Measurements from ENCODE around the gene MICA. TPM values are rescaled to one million over a fixed set of nuclear protein-coding genes. Genes with fewer than 3 reads are reported as not detected.
"Not testable (repeated sequence)": the region's sequence is repeated elsewhere in the genome, so short reads cannot be mapped to it uniquely, and the experiment has no call there.

MICA gene
- total RNA-seq, 2 experiments from 2014 or later = 24.1 to 25.8 TPM

- Mint-ChIP-seq H3K4me1 (peaks cover 13% of the 10 kb centered on the region), H3K4me3 (peak overlapping the region; percentile 78), H3K27me3 (peaks cover 52% of the 10 kb centered on the region), H3K9me3 (no peaks in the 10 kb centered on the region), H3K36me3 (no peaks in the 10 kb centered on the region), H3K27ac (no peak overlapping the region)
- peak; percentile 99 for ATAC-seq (ENCODE audit: low read depth)
- DNase-seq = peak; percentile 93
- POLR2A ChIA-PET = interaction anchor here (0.9 to 5.2 kb wide), 7 partner anchors 9 to 169 kb away, joined by 3 to 25 read pairs (median 4); partner anchors contain the start of gene HLA-B
These were observed 36.5 kb upstream of the MICA start for GRCh38 chr6:31366693-31367470.

GRCh38 chr6:31368461-31368860 is 34.9 kb upstream of the MICA start:
- POLR2A ChIA-PET = interaction anchor here (2.9 to 5.2 kb wide), 2 partner anchors 96 to 171 kb away, joined by 12 to 25 read pairs; no protein-coding TSS in a partner anchor

GRCh38 chr6:31374118-31374517 is 29.3 kb upstream of the MICA start:
- H3K27ac Mint-ChIP-seq; DNase-seq; H3K4me1 Mint-ChIP-seq; POLR2A ChIA-PET; H3K9me3 Mint-ChIP-seq; H3K4me3 Mint-ChIP-seq; H3K36me3 Mint-ChIP-seq; ATAC-seq (ENCODE audit: low read depth): not testable (repeated sequence)
- peaks cover 24% of the 10 kb centered on the region for H3K27me3 Mint-ChIP-seq

More at GRCh38 chr6:31368461-31368860, 34.9 kb upstream of the MICA start:
- Mint-ChIP-seq H3K4me3 (no peak overlapping the region), H3K36me3 (no peaks in the 10 kb centered on the region), H3K27ac (no peak overlapping the region), H3K4me1 (peaks cover 17% of the 10 kb centered on the region), H3K9me3 (peaks cover 3% of the 10 kb centered on the region), H3K27me3 (peaks cover 47% of the 10 kb centered on the region)
- DNase-seq (no peak), ATAC-seq (ENCODE audit: low read depth) (no peak)

GRCh38 chr6:31375699-31376098 is 27.7 kb upstream of the MICA start:
- H3K9me3 Mint-ChIP-seq = peaks cover 3% of the 10 kb centered on the region
- ATAC-seq (ENCODE audit: low read depth) (no peak), DNase-seq (no peak)
- H3K4me1 Mint-ChIP-seq = peaks cover 4% of the 10 kb centered on the region
- H3K27ac Mint-ChIP-seq = no peak overlapping the region
- POLR2A ChIA-PET = no interaction called here
- H3K4me3 Mint-ChIP-seq = no peak overlapping the region
- peaks cover 14% of the 10 kb centered on the region for H3K27me3 Mint-ChIP-seq
- no peaks in the 10 kb centered on the region for H3K36me3 Mint-ChIP-seq

GRCh38 chr6:31377029-31377428 is 26.4 kb upstream of the MICA start:
- no peak for ATAC-seq (ENCODE audit: low read depth)
- H3K27me3 Mint-ChIP-seq = peaks cover 19% of the 10 kb centered on the region
- POLR2A ChIA-PET = no interaction called here

GRCh38 chr6:31378062-31378720 is 25.2 kb upstream of the MICA start:
- no peaks in the 10 kb centered on the region for H3K36me3 Mint-ChIP-seq
- POLR2A ChIA-PET = no interaction called here
- ATAC-seq (ENCODE audit: low read depth) (no peak), DNase-seq (no peak)
- H3K4me1 Mint-ChIP-seq = no peaks in the 10 kb centered on the region
- H3K4me3 Mint-ChIP-seq = no peak overlapping the region
- no peaks in the 10 kb centered on the region for H3K9me3 Mint-ChIP-seq
- H3K27ac Mint-ChIP-seq = no peak overlapping the region
- peaks cover 18% of the 10 kb centered on the region for H3K27me3 Mint-ChIP-seq

More at GRCh38 chr6:31377029-31377428, 26.4 kb upstream of the MICA start:
- no peak for DNase-seq
- Mint-ChIP-seq H3K4me3 (no peak overlapping the region), H3K36me3 (no peaks in the 10 kb centered on the region), H3K4me1 (peaks cover 2% of the 10 kb centered on the region), H3K27ac (no peak overlapping the region), H3K9me3 (peaks cover 2% of the 10 kb centered on the region)

GRCh38 chr6:31378721-31379103 is 24.7 kb upstream of the MICA start:
- H3K27ac Mint-ChIP-seq = no peak overlapping the region
- H3K9me3 Mint-ChIP-seq = no peaks in the 10 kb centered on the region
- peaks cover 18% of the 10 kb centered on the region for H3K27me3 Mint-ChIP-seq
- DNase-seq = no peak
- POLR2A ChIA-PET = no interaction called here
- no peak overlapping the region for H3K4me3 Mint-ChIP-seq
- H3K36me3 Mint-ChIP-seq = no peaks in the 10 kb centered on the region
- no peak for ATAC-seq (ENCODE audit: low read depth)
- no peaks in the 10 kb centered on the region for H3K4me1 Mint-ChIP-seq

- no peaks in the 10 kb centered on the region for H3K9me3 Mint-ChIP-seq
- ATAC-seq (ENCODE audit: low read depth) = no peak
- POLR2A ChIA-PET = interaction anchor here (0.7 kb wide), 1 partner anchor 21 kb away, joined by 4 read pairs; no protein-coding TSS in a partner anchor
- no peaks in the 10 kb centered on the region for H3K36me3 Mint-ChIP-seq
- no peak for DNase-seq
- H3K27ac Mint-ChIP-seq = no peak overlapping the region
- H3K4me1 Mint-ChIP-seq = no peaks in the 10 kb centered on the region
- H3K4me3 Mint-ChIP-seq = no peak overlapping the region
- H3K27me3 Mint-ChIP-seq = peaks cover 18% of the 10 kb centered on the region
These were observed 23.5 kb upstream of the MICA start for GRCh38 chr6:31379850-31380249.

GRCh38 chr6:31381666-31382065 is 21.7 kb upstream of the MICA start:
- no peaks in the 10 kb centered on the region for H3K4me1 Mint-ChIP-seq
- DNase-seq (no peak), ATAC-seq (ENCODE audit: low read depth) (no peak)
- H3K27ac Mint-ChIP-seq = no peak overlapping the region
- POLR2A ChIA-PET = no interaction called here
- peaks cover 18% of the 10 kb centered on the region for H3K27me3 Mint-ChIP-seq
- H3K9me3 Mint-ChIP-seq = no peaks in the 10 kb centered on the region
- H3K36me3 Mint-ChIP-seq = no peaks in the 10 kb centered on the region
- no peak overlapping the region for H3K4me3 Mint-ChIP-seq

- peaks cover 16% of the 10 kb centered on the region for H3K27me3 Mint-ChIP-seq
- DNase-seq (no peak), ATAC-seq (ENCODE audit: low read depth) (no peak)
- POLR2A ChIA-PET = interaction anchor here (0.8 kb wide), 1 partner anchor 17 kb away, joined by 3 read pairs; no protein-coding TSS in a partner anchor
- H3K4me3 Mint-ChIP-seq = no peak overlapping the region
- H3K27ac Mint-ChIP-seq = no peak overlapping the region
- no peaks in the 10 kb centered on the region for H3K4me1 Mint-ChIP-seq
- H3K9me3 Mint-ChIP-seq = no peaks in the 10 kb centered on the region
- H3K36me3 Mint-ChIP-seq = no peaks in the 10 kb centered on the region
These were observed 20.2 kb upstream of the MICA start for GRCh38 chr6:31383149-31383548.

GRCh38 chr6:31385041-31385440 is 18.4 kb upstream of the MICA start:
- ATAC-seq (ENCODE audit: low read depth) = no peak
- H3K4me3 Mint-ChIP-seq = no peak overlapping the region
- H3K27ac Mint-ChIP-seq = no peak overlapping the region
- H3K27me3 Mint-ChIP-seq = peaks cover 10% of the 10 kb centered on the region
- H3K9me3 Mint-ChIP-seq = no peaks in the 10 kb centered on the region
- peaks cover 3% of the 10 kb centered on the region for H3K4me1 Mint-ChIP-seq
- H3K36me3 Mint-ChIP-seq = no peaks in the 10 kb centered on the region
- POLR2A ChIA-PET = no interaction called here
- DNase-seq = no peak

GRCh38 chr6:31386099-31386498 is 17.3 kb upstream of the MICA start:
- DNase-seq (no peak), ATAC-seq (ENCODE audit: low read depth) (no peak)
- no peaks in the 10 kb centered on the region for H3K9me3 Mint-ChIP-seq
- no peaks in the 10 kb centered on the region for H3K36me3 Mint-ChIP-seq
- H3K27ac Mint-ChIP-seq = no peak overlapping the region
- no peak overlapping the region for H3K4me3 Mint-ChIP-seq
- H3K4me1 Mint-ChIP-seq = peaks cover 6% of the 10 kb centered on the region
- POLR2A ChIA-PET = no interaction called here
- peaks cover 8% of the 10 kb centered on the region for H3K27me3 Mint-ChIP-seq

GRCh38 chr6:31386977-31387376 is 16.4 kb upstream of the MICA start:
- ATAC-seq (ENCODE audit: low read depth) (no peak), DNase-seq (no peak)
- POLR2A ChIA-PET = no interaction called here
- H3K27me3 Mint-ChIP-seq = peaks cover 2% of the 10 kb centered on the region
- peaks cover 6% of the 10 kb centered on the region for H3K4me1 Mint-ChIP-seq
- H3K27ac Mint-ChIP-seq = no peak overlapping the region
- no peaks in the 10 kb centered on the region for H3K9me3 Mint-ChIP-seq
- no peak overlapping the region for H3K4me3 Mint-ChIP-seq
- H3K36me3 Mint-ChIP-seq = no peaks in the 10 kb centered on the region

Measured in activated naive CD8-positive, alpha-beta T cell treated with anti-CD3 and anti-CD28 coated beads, Interleukin-2, amount 10 ng/mL, durations not matched to agents 7 days and 5 days (primary cell).